Liver (tissue), 9 donors: ENCODE measurements around the gene IFNAR1. TPM values are rescaled to one million over a fixed set of nuclear protein-coding genes. Genes with fewer than 3 reads are reported as not detected.

ENCODE experiments used
- DNase-seq: peaks from one replicate; pipeline ENCODE4 v3.0.0-alpha.2; 2017; ENCODE audit warnings: low spot score
- H3K27ac ChIP-seq, 2 donors: one replicate each; pipeline ENCODE4 v1.7.0; 2013; ENCODE audit warnings: inconsistent platforms in 2 of 2, low read length in 2 of 2, control low read depth in 1 of 2, low read depth in 1 of 2, mild to moderate bottlenecking in 1 of 2
- H3K27me3 ChIP-seq, 4 donors: one replicate each; pipeline versions ENCODE4 v1.6.1 to v1.7.0; 2013; ENCODE audit warnings: low read length in 3 of 4, inconsistent platforms in 1 of 4, mild to moderate bottlenecking in 1 of 4, moderate library complexity in 1 of 4; ENCODE audit not compliant: control insufficient read depth in 4 of 4, insufficient read depth in 4 of 4
- H3K36me3 ChIP-seq, 4 donors: one replicate each; pipeline versions ENCODE4 v1.6.1 to v1.7.0; 2013; ENCODE audit warnings: low read length in 3 of 4, mild to moderate bottlenecking in 3 of 4, low read depth in 1 of 4, moderate library complexity in 1 of 4; ENCODE audit not compliant: control insufficient read depth in 4 of 4, insufficient read depth in 3 of 4
- H3K4me1 ChIP-seq, 4 donors: one replicate each; pipeline versions ENCODE4 v1.6.1 to v1.7.0; 2013; ENCODE audit warnings: low read length in 3 of 4, mild to moderate bottlenecking in 3 of 4, moderate library complexity in 1 of 4; ENCODE audit not compliant: control insufficient read depth in 4 of 4, insufficient read depth in 4 of 4
- H3K4me3 ChIP-seq, 3 donors: one replicate each; pipeline versions ENCODE4 v1.6.1 to v1.7.0; 2013; ENCODE audit warnings: low read length in 3 of 3, control low read depth in 1 of 3, low read depth in 1 of 3, mild to moderate bottlenecking in 1 of 3
- H3K9ac ChIP-seq, 2 donors: one replicate each; pipeline ENCODE4 v1.7.0; 2013; ENCODE audit warnings: low read length in 2 of 2, mild to moderate bottlenecking in 2 of 2, moderate library complexity in 2 of 2, control low read depth in 1 of 2, low read depth in 1 of 2
- H3K9me3 ChIP-seq, 4 donors: one replicate each; pipeline versions ENCODE4 v1.6.1 to v1.7.0; 2013; ENCODE audit warnings: low read length in 3 of 4; ENCODE audit not compliant: control insufficient read depth in 4 of 4
- ATF3 ChIP-seq: IDR thresholded peaks from 2 replicates; pipeline ENCODE4 v1.6.1; 2016; ENCODE audit warnings: antibody characterized with exemption
- CTCF ChIP-seq: fragments of 150-350 bp; IDR thresholded peaks from 2 replicates; pipeline ENCODE4 v1.5.1; 2017; ENCODE audit warnings: improper control_type of control experiment, low read depth, low read length; ENCODE audit not compliant: missing input control
- EGR1 ChIP-seq, 2 donors: IDR thresholded peaks; 2 replicates each; pipeline ENCODE4 v1.6.1; 2016 to 2018; ENCODE audit warnings: antibody characterized with exemption in 2 of 2, low read depth in 2 of 2
- FOXA1 ChIP-seq: IDR thresholded peaks from 2 replicates; pipeline ENCODE4 v1.6.1; 2016; ENCODE audit warnings: antibody characterized with exemption
- FOXA2 ChIP-seq: IDR thresholded peaks from 2 replicates; pipeline ENCODE4 v1.6.1; 2016; ENCODE audit warnings: antibody characterized with exemption
- GABPA ChIP-seq, 2 donors: IDR thresholded peaks in 1 of 2; conservative IDR thresholded peaks in 1 of 2; 2 replicates each; pipeline ENCODE4 v1.6.1; 2016; ENCODE audit warnings: antibody characterized with exemption in 2 of 2, mild to moderate bottlenecking in 1 of 2, moderate library complexity in 1 of 2
- HNF4A ChIP-seq, 2 donors: conservative IDR thresholded peaks; 2 replicates each; pipeline ENCODE4 v1.6.1; 2016; ENCODE audit warnings: antibody characterized with exemption in 2 of 2, mild to moderate bottlenecking in 2 of 2
- HNF4G ChIP-seq: IDR thresholded peaks from 2 replicates; pipeline ENCODE4 v1.6.1; 2016; ENCODE audit warnings: antibody characterized with exemption
- JUND ChIP-seq, 2 donors: IDR thresholded peaks; 2 replicates each; pipeline ENCODE4 v1.6.1; 2016; ENCODE audit warnings: antibody characterized with exemption in 2 of 2
- MAX ChIP-seq: IDR thresholded peaks from 2 replicates; pipeline ENCODE4 v1.6.1; 2016; ENCODE audit warnings: antibody characterized with exemption
- RAD21 ChIP-seq, 2 donors: IDR thresholded peaks; 2 replicates each; pipeline ENCODE4 v1.6.1; 2016; ENCODE audit warnings: antibody characterized with exemption in 2 of 2, mild to moderate bottlenecking in 2 of 2
- SP1 ChIP-seq: IDR thresholded peaks from 2 replicates; pipeline ENCODE4 v1.6.1; 2018; ENCODE audit warnings: antibody characterized with exemption, mild to moderate bottlenecking
- TAF1 ChIP-seq: conservative IDR thresholded peaks from 2 replicates; pipeline ENCODE4 v1.6.1; 2016; ENCODE audit warnings: antibody characterized with exemption, mild to moderate bottlenecking
- YY1 ChIP-seq: IDR thresholded peaks from 2 replicates; pipeline ENCODE4 v1.6.1; 2016; ENCODE audit warnings: antibody characterized with exemption, mild to moderate bottlenecking
- ZBTB33 ChIP-seq: IDR thresholded peaks from 2 replicates; pipeline ENCODE4 v1.6.1; 2016; ENCODE audit warnings: antibody characterized with exemption
- WGBS: extraction: QIAGEN DNeasy Blood & Tissue Kit; methylation state at CpG from one replicate; pipeline ENCODE4 v1.1.7; 2013; 5-methylcytosine and 5-hydroxymethylcytosine counted together
- polyA plus RNA-seq, 2 donors: library from polyadenylated mRNA; stranded (reverse) in 1 of 2; unstranded in 1 of 2; fragments of 200-250 nt in 1 of 2; fragments of >200 nt in 1 of 2; fragmentation: Nextera tagmentation in 1 of 2; extraction: Ambion mirVana in 1 of 2; gene quantifications; one replicate each; pipeline versions ENCODE4 v1.2.1 to v1.2.3, GENCODE V29; 2013 to 2015
- total RNA-seq, 2 donors: library from RNA; depleted of rRNA; stranded (reverse); fragments of >200 nt; gene quantifications; one replicate each; pipeline ENCODE4 v1.2.3, GENCODE V29; 2014
- donor health status: healthy.
- donor health status: healthy.
- donor health status: healthy.
- donor health status: healthy.
- donor health status: healthy.

The IFNAR1 gene
- total and polyA plus RNA-seq, 4 donors: 31.1 to 54.3 (median 46.2) TPM

- H3K9ac ChIP-seq: no peak overlapping the region
- peaks cover 0 to 12% (median 6%) of the 10 kb centered on the region in 4 donors for H3K36me3 ChIP-seq
- no peaks in the 10 kb centered on the region for H3K4me1 ChIP-seq
- DNase-seq: no peak
- 72% methylated on average over 4 of the region's 4 CpGs for WGBS
- no peaks in the 10 kb centered on the region for H3K27me3 ChIP-seq
- H3K27ac ChIP-seq: no peak overlapping the region
- H3K9me3 ChIP-seq: no peaks in the 10 kb centered on the region
- no peak for TF ChIP-seq ATF3
- no peak overlapping the region for H3K4me3 ChIP-seq
These were observed 9.4 kb downstream of the IFNAR1 start for GRCh38 chr21:33334191-33334590.

GRCh38 chr21:33334824-33335223 is 10.1 kb downstream of the IFNAR1 start:
- TF ChIP-seq CTCF (no peak), HNF4G (no peak), GABPA (IDR thresholded peaks at IDR 0.05 in 1 of 2, conservative IDR thresholded peaks at IDR 0.05 in 1 of 2) (no peak), YY1 (no peak), TAF1 (no peak), FOXA2 (no peak), FOXA1 (no peak), ZBTB33 (no peak), ATF3 (no peak), SP1 (no peak), EGR1 (IDR thresholded peaks at IDR 0.05; ENCODE audit: low read depth in 2 of 2) (no peak), JUND (IDR thresholded peaks at IDR 0.05) (no peak), HNF4A (conservative IDR thresholded peaks at IDR 0.05) (no peak)
- no peaks in the 10 kb centered on the region for H3K9me3 ChIP-seq
- 88% methylated on average over 2 of the region's 2 CpGs for WGBS
- H3K4me3 ChIP-seq: no peak overlapping the region
- DNase-seq: no peak
- peaks cover 0 to under 1% (median 0%) of the 10 kb centered on the region in 4 donors for H3K4me1 ChIP-seq
- no peak overlapping the region for H3K9ac ChIP-seq
- no peaks in the 10 kb centered on the region for H3K27me3 ChIP-seq
- H3K27ac ChIP-seq: no peak overlapping the region
- peaks cover 0 to 12% (median 6%) of the 10 kb centered on the region in 4 donors for H3K36me3 ChIP-seq

GRCh38 chr21:33339135-33339534 is 14.4 kb downstream of the IFNAR1 start:
- 84% methylated on average over 1 of the region's 1 CpG for WGBS
- no peak for DNase-seq
- Histone ChIP-seq H3K9me3 (no peaks in the 10 kb centered on the region), H3K4me1 (peaks cover 0 to 6% (median 0%) of the 10 kb centered on the region in 4 donors), H3K27me3 (no peaks in the 10 kb centered on the region), H3K36me3 (peaks cover 7 to 34% (median 17%) of the 10 kb centered on the region in 4 donors), H3K4me3 (no peak overlapping the region), H3K9ac (no peak overlapping the region), H3K27ac (no peak overlapping the region)
- TF ChIP-seq MAX (no peak), RAD21 (IDR thresholded peaks at IDR 0.05) (no peak), CTCF (no peak), YY1 (no peak), ZBTB33 (no peak), HNF4G (no peak)
